Breast epithelium (tissue), 3 donors: ENCODE results near the gene CLMP.

ENCODE experiments used
- CTCF ChIP-seq, 3 donors: fragments of 450-650 bp; IDR thresholded peaks; one replicate each; pipeline ENCODE4 v1.5.1; 2016 to 2017; ENCODE audit warnings: antibody characterized with exemption in 3 of 3, mild to moderate bottlenecking in 3 of 3, moderate library complexity in 3 of 3
- POLR2AphosphoS5 ChIP-seq, 3 donors: sonication (generic); formaldehyde crosslinking; IDR thresholded peaks; one replicate each; pipeline ENCODE4 v1.6.1; 2017; ENCODE audit warnings: antibody characterized with exemption in 3 of 3

GRCh38 chr11:123176785-123177184 lies 18.3 kb downstream of the CLMP start:
- TF ChIP-seq CTCF (IDR thresholded peaks at IDR 0.05) (no peak), POLR2AphosphoS5 (IDR thresholded peaks at IDR 0.05) (no peak)
